H9 (cell line): ENCODE measurements around the gene SOCS1. TPM values are rescaled to one million over a fixed set of nuclear protein-coding genes. Genes with fewer than 3 reads are reported as not detected.

Source experiments
- DNase-seq: peaks from one replicate; pipeline ENCODE4 v3.0.0-alpha.2; 2017
- H2AFZ ChIP-seq: one replicate; pipeline ENCODE4 v1.6.1; 2013; ENCODE audit warnings: mild to moderate bottlenecking, low read length, control low read depth, moderate library complexity
- H2AK5ac ChIP-seq: 2 replicates; pipeline ENCODE4 v1.6.1; 2013; ENCODE audit warnings: low read length, control low read depth, mixed read lengths; ENCODE audit not compliant: insufficient read length
- H2BK120ac ChIP-seq: one replicate; pipeline ENCODE4 v1.6.1; 2013; ENCODE audit warnings: low read depth, mild to moderate bottlenecking, low read length, control low read depth, inconsistent platforms; ENCODE audit not compliant: poor library complexity, severe bottlenecking
- H2BK12ac ChIP-seq: 2 replicates; pipeline ENCODE4 v1.6.1; 2013; ENCODE audit warnings: low read length, control low read depth, mixed read lengths, low read depth; ENCODE audit not compliant: insufficient read length
- H2BK15ac ChIP-seq: 2 replicates; pipeline ENCODE4 v1.6.1; 2013; ENCODE audit warnings: low read depth, low read length, control low read depth
- H2BK20ac ChIP-seq: one replicate; pipeline ENCODE4 v1.6.1; 2013; ENCODE audit warnings: low read depth, mild to moderate bottlenecking, low read length, control low read depth, inconsistent platforms; ENCODE audit not compliant: poor library complexity, severe bottlenecking
- H2BK5ac ChIP-seq: 2 replicates; pipeline ENCODE4 v1.6.1; 2013; ENCODE audit warnings: low read length, control low read depth, mixed read lengths; ENCODE audit not compliant: insufficient read length
- H3K14ac ChIP-seq: 2 replicates; pipeline ENCODE4 v1.6.1; 2013; ENCODE audit warnings: low read length, control low read depth; ENCODE audit not compliant: insufficient read depth
- H3K18ac ChIP-seq: 2 replicates; pipeline ENCODE4 v1.6.1; 2013; ENCODE audit warnings: low read depth, mild to moderate bottlenecking, mixed read lengths, low read length, control low read depth; ENCODE audit not compliant: insufficient read length
- H3K23ac ChIP-seq: 2 replicates; pipeline ENCODE4 v1.6.1; 2013; ENCODE audit warnings: low read length, control low read depth, mixed read lengths, low read depth; ENCODE audit not compliant: insufficient read length
- H3K23me2 ChIP-seq: 2 replicates; pipeline ENCODE4 v1.6.1; 2013; ENCODE audit warnings: low read depth, mild to moderate bottlenecking, mixed read lengths, low read length, control low read depth; ENCODE audit not compliant: insufficient read length, poor library complexity, severe bottlenecking
- H3K27ac ChIP-seq: 2 replicates; pipeline ENCODE4 v1.5.1; 2013; ENCODE audit warnings: low read length, control low read depth, mixed read lengths, low read depth; ENCODE audit not compliant: insufficient read length
- H3K27me3 ChIP-seq: 2 replicates; pipeline ENCODE4 v1.6.1; 2013; ENCODE audit warnings: low read length, control low read depth, inconsistent platforms; ENCODE audit not compliant: insufficient read depth
- H3K4ac ChIP-seq: 2 replicates; pipeline ENCODE4 v1.6.1; 2013; ENCODE audit warnings: low read depth, mild to moderate bottlenecking, control low read depth, inconsistent platforms, low read length, moderate library complexity
- H3K4me1 ChIP-seq: 2 replicates; pipeline ENCODE4 v1.6.1; 2013; ENCODE audit warnings: low read length, control low read depth, inconsistent platforms; ENCODE audit not compliant: insufficient read depth
- H3K4me2 ChIP-seq: 2 replicates; pipeline ENCODE4 v1.6.1; 2013; ENCODE audit warnings: low read length, control low read depth, mixed read lengths; ENCODE audit not compliant: insufficient read length, insufficient read depth
- H3K56ac ChIP-seq: 2 replicates; pipeline ENCODE4 v1.6.1; 2013; ENCODE audit warnings: low read depth, mild to moderate bottlenecking, mixed read lengths, low read length, control low read depth; ENCODE audit not compliant: insufficient read length
- H3K79me1 ChIP-seq: 2 replicates; pipeline ENCODE4 v1.6.1; 2013; ENCODE audit warnings: low read depth, mild to moderate bottlenecking, moderate library complexity, low read length, control low read depth, inconsistent platforms; ENCODE audit not compliant: insufficient read depth, poor library complexity, severe bottlenecking
- H3K79me2 ChIP-seq: 2 replicates; pipeline ENCODE4 v1.6.1; 2013; ENCODE audit warnings: low read length, control low read depth, inconsistent platforms; ENCODE audit not compliant: insufficient read depth
- H3K9ac ChIP-seq: 2 replicates; pipeline ENCODE4 v1.6.1; 2013; ENCODE audit warnings: low read length, control low read depth, mixed read lengths; ENCODE audit not compliant: insufficient read length; ENCODE audit errors: extremely low read depth
- H3K9me3 ChIP-seq: one replicate; pipeline ENCODE4 v1.6.1; 2013; ENCODE audit warnings: low read depth, low read length, inconsistent platforms; ENCODE audit not compliant: control insufficient read depth
- H3T11ph ChIP-seq: one replicate; pipeline ENCODE4 v1.6.1; 2013; ENCODE audit warnings: mild to moderate bottlenecking, low read length, control low read depth, inconsistent platforms
- H4K20me1 ChIP-seq: one replicate; pipeline ENCODE4 v1.6.1; 2013; ENCODE audit not compliant: control insufficient read depth, insufficient read length, insufficient read depth
- H4K5ac ChIP-seq: 2 replicates; pipeline ENCODE4 v1.6.1; 2013; ENCODE audit warnings: low read depth, mild to moderate bottlenecking, mixed read lengths, low read length, control low read depth; ENCODE audit not compliant: insufficient read length
- H4K8ac ChIP-seq: replicated peaks from 2 replicates; pipeline ENCODE4 v1.6.1; 2013; ENCODE audit warnings: low read length, control low read depth, mixed read lengths, low read depth; ENCODE audit not compliant: insufficient read length
- H4K91ac ChIP-seq: 2 replicates; pipeline ENCODE4 v1.6.1; 2013; ENCODE audit warnings: low read depth, mild to moderate bottlenecking, moderate library complexity, mixed read lengths, low read length, control low read depth; ENCODE audit not compliant: insufficient read length
- H3K27ac Mint-ChIP-seq, 3 experiments: 2 replicates in 2 of 3; 3 replicates in 1 of 3; pipeline ENCODE4 v1.8.0; 2020 to 2021; ENCODE audit warnings: mixed read lengths in 3 of 3, mild to moderate bottlenecking in 1 of 3, moderate library complexity in 1 of 3
- H3K27me3 Mint-ChIP-seq: 2 replicates; pipeline ENCODE4 v1.8.0; 2021; ENCODE audit warnings: low read depth, mild to moderate bottlenecking, moderate library complexity, mixed read lengths
- H3K36me3 Mint-ChIP-seq, 3 experiments: 2 replicates in 2 of 3; 3 replicates in 1 of 3; pipeline ENCODE4 v1.8.0; 2020 to 2021; ENCODE audit warnings: low read depth in 3 of 3, mixed read lengths in 3 of 3; ENCODE audit not compliant: insufficient read depth in 1 of 3
- H3K4me1 Mint-ChIP-seq, 2 experiments: 2 replicates each; pipeline ENCODE4 v1.8.0; 2020; ENCODE audit warnings: mixed read lengths in 2 of 2
- H3K4me3 Mint-ChIP-seq, 2 experiments: 2 replicates in 1 of 2; 3 replicates in 1 of 2; pipeline ENCODE4 v1.8.0; 2020 to 2021; ENCODE audit warnings: mild to moderate bottlenecking in 2 of 2, mixed read lengths in 2 of 2, moderate library complexity in 1 of 2
- H3K9me3 Mint-ChIP-seq, 2 experiments: 2 replicates in 1 of 2; 3 replicates in 1 of 2; pipeline ENCODE4 v1.8.0; 2020; ENCODE audit warnings: mild to moderate bottlenecking in 2 of 2, mixed read lengths in 2 of 2, moderate library complexity in 1 of 2
- CTCF ChIP-seq: fragments of 200-600 bp; sonication (generic); conservative IDR thresholded peaks from 3 replicates; pipeline ENCODE4 v1.8.0; 2021; ENCODE audit warnings: antibody characterized with exemption, mild to moderate bottlenecking
- WGBS: extraction: QIAGEN DNeasy Blood & Tissue Kit; methylation state at CpG from one replicate; pipeline ENCODE4 v1.1.7; 2013; ENCODE audit warnings: missing lambda C conversion rate, low lambda C conversion rate, mixed read lengths; ENCODE audit not compliant: insufficient read length; ENCODE audit errors: extremely low coverage; 5-methylcytosine and 5-hydroxymethylcytosine counted together
- total RNA-seq: library from RNA; stranded (reverse); gene quantifications from 2 replicates; pipeline ENCODE4 v1.2.1, GENCODE V29; 2021

Gene SOCS1
- total RNA-seq, 1 experiment from 2014 or later: 11.0 TPM

- Histone ChIP-seq H3K79me1 (no peaks in the 10 kb centered on the region), H2AK5ac (no peak overlapping the region), H2BK12ac (no peak overlapping the region), H3K4me2 (no peak overlapping the region), H4K91ac (no peak overlapping the region), H4K8ac (no peak overlapping the region), H2BK20ac (no peak overlapping the region), H4K20me1 (no peaks in the 10 kb centered on the region), H3K4me1 (no peaks in the 10 kb centered on the region; the same call in 1 of the 2 replicates), H3K23ac (no peak overlapping the region), H3K4ac (no peak overlapping the region), H2BK120ac (no peak overlapping the region), H3T11ph (no peak overlapping the region), H3K18ac (no peak overlapping the region), H2BK15ac (no peak overlapping the region), H3K23me2 (no peaks in the 10 kb centered on the region), H2AFZ (no peak overlapping the region), H3K79me2 (no peaks in the 10 kb centered on the region), H3K27me3 (no peaks in the 10 kb centered on the region), H3K9ac (no peak overlapping the region), H3K56ac (no peak overlapping the region), H3K14ac (no peak overlapping the region), H3K27ac (no peak overlapping the region), H3K9me3 (no peaks in the 10 kb centered on the region), H4K5ac (no peak overlapping the region), H2BK5ac (no peak overlapping the region)
- no CpG with 5 or more reads among the region's 2 CpGs for WGBS
- Mint-ChIP-seq H3K9me3 (no peaks in the 10 kb centered on the region), H3K27me3 (no peaks in the 10 kb centered on the region; the same call in none of the 2 replicates), H3K4me1 (peaks cover 13 to 26% of the 10 kb centered on the region in 2 experiments), H3K36me3 (no peaks in the 10 kb centered on the region; a peak in 1 of 7 replicates), H3K27ac (no peak overlapping the region), H3K4me3 (no peak overlapping the region)
- TF ChIP-seq CTCF: no peak
- DNase-seq: no peak
These were observed 29.8 kb upstream of the SOCS1 start for GRCh38 chr16:11285842-11286241.
